A549 (cell line): ENCODE measurements around the gene SRC. TPM values are rescaled to one million over a fixed set of nuclear protein-coding genes. Genes with fewer than 3 reads are reported as not detected.

Experiments used
- ATAC-seq, 2 experiments: fragments of 200-7000 bp in 1 of 2; fragments of >200 bp in 1 of 2; cut with Nextera tagmentation in 1 of 2; cut with Tn5 transposase in 1 of 2; 3 replicates each; pipeline versions ENCODE4 v1.8.0 to v1.9.1; 2018 to 2020; ENCODE audit warnings: mild to moderate bottlenecking in 1 of 2, moderate library complexity in 1 of 2
- CTCF ChIA-PET: fragments of 300-600 bp; sonication (Branson Sonifier 250); formaldehyde crosslinking; extraction: SDS; loops from one replicate; lab custom pipeline; 2021; ENCODE audit warnings: antibody characterized with exemption, inconsistent platforms; lab: Yijun Ruan, JAX
- POLR2A ChIA-PET: fragments of 350-600 bp; formaldehyde crosslinking; extraction: SDS; loops from one replicate; lab custom pipeline; 2021; ENCODE audit warnings: antibody characterized with exemption, inconsistent platforms; lab: Yijun Ruan, JAX
- DNase-seq, 2 experiments: peaks; one replicate each; pipeline versions ENCODE4 v3.0.0 to v3.0.0-alpha.2; 2011 to 2016; ENCODE audit warnings: low read depth in 1 of 2, low spot score in 1 of 2
- FAIRE-seq: peaks from 2 replicates; lab custom pipeline; 2011; peaks lifted over from hg19 to GRCh38; lab: Jason Lieb, UNC
- H3K27ac ChIP-seq, 2 experiments: fragments of >200 bp; sonication (Bioruptor Twin); formaldehyde crosslinking; 3 replicates each; pipeline ENCODE4 v1.5.1; 2016 to 2017
- H3K4me1 ChIP-seq: fragments of >200 bp; sonication (Bioruptor Twin); formaldehyde crosslinking; 3 replicates; pipeline ENCODE4 v1.6.1; 2016
- H3K4me2 ChIP-seq: fragments of >200 bp; sonication (Bioruptor Twin); formaldehyde crosslinking; 3 replicates; pipeline ENCODE4 v1.6.1; 2016
- H3K4me3 ChIP-seq: fragments of >200 bp; sonication (Bioruptor Twin); formaldehyde crosslinking; 3 replicates; pipeline ENCODE4 v1.5.1; 2016
- H3K9me3 ChIP-seq: fragments of >200 bp; sonication (Bioruptor Twin); formaldehyde crosslinking; 3 replicates; pipeline ENCODE4 v1.6.1; 2016
- BHLHE40 ChIP-seq: IDR thresholded peaks from 2 replicates; pipeline ENCODE4 v1.6.1; 2012; ENCODE audit warnings: low read depth, low read length, inconsistent platforms
- CBX2 ChIP-seq: fragments of 200-600 bp; sonication (generic); IDR thresholded peaks from 2 replicates; pipeline ENCODE4 v1.6.1; 2016; ENCODE audit warnings: low read depth, mild to moderate bottlenecking, borderline replicate concordance
- CBX8 ChIP-seq: fragments of 200-600 bp; sonication (generic); IDR thresholded peaks from 2 replicates; pipeline ENCODE4 v1.6.1; 2016
- CEBPB ChIP-seq, 2 experiments: fragments of >200 bp in 1 of 2; sonication (Bioruptor Twin) in 1 of 2; formaldehyde crosslinking in 1 of 2; IDR thresholded peaks; 2 replicates each; pipeline ENCODE4 v1.6.1; 2012 to 2016
- EHMT2 ChIP-seq: fragments of 200-600 bp; sonication (generic); IDR thresholded peaks from 2 replicates; pipeline ENCODE4 v1.6.1; 2016; ENCODE audit warnings: antibody characterized with exemption, low read depth, mild to moderate bottlenecking, moderate library complexity
- HDAC2 ChIP-seq: fragments of 200-600 bp; sonication (generic); IDR thresholded peaks from 2 replicates; pipeline ENCODE4 v1.6.1; 2016
- KDM1A ChIP-seq: fragments of 200-600 bp; sonication (generic); IDR thresholded peaks from 2 replicates; pipeline ENCODE4 v1.6.1; 2016; ENCODE audit warnings: low read depth, mild to moderate bottlenecking
- MAFK ChIP-seq: fragments of 450-650 bp; IDR thresholded peaks from 2 replicates; pipeline ENCODE4 v1.6.1; 2014; ENCODE audit not compliant: partially characterized antibody
- MAZ ChIP-seq: fragments of 150-350 bp; IDR thresholded peaks from 2 replicates; pipeline ENCODE4 v1.6.1; 2014; ENCODE audit warnings: antibody characterized with exemption, low read depth, low read length, borderline replicate concordance
- MYC ChIP-seq: IDR thresholded peaks from 2 replicates; pipeline ENCODE4 v1.6.1; 2012; ENCODE audit warnings: mild to moderate bottlenecking, inconsistent platforms, low read length, improper control_type of control experiment, borderline replicate concordance
- POLR2A ChIP-seq: IDR thresholded peaks from 2 replicates; pipeline ENCODE4 v1.6.1; 2012; ENCODE audit warnings: mild to moderate bottlenecking, low read length
- POLR2AphosphoS2 ChIP-seq: conservative IDR thresholded peaks from 2 replicates; pipeline ENCODE4 v1.6.1; 2012; ENCODE audit warnings: low read length, improper control_type of control experiment, inconsistent platforms
- RAD21 ChIP-seq, 2 experiments: fragments of >200 bp in 1 of 2; sonication (Bioruptor Twin) in 1 of 2; formaldehyde crosslinking in 1 of 2; IDR thresholded peaks in 1 of 2; conservative IDR thresholded peaks in 1 of 2; 2 replicates in 1 of 2; 3 replicates in 1 of 2; pipeline ENCODE4 v1.6.1; 2012 to 2018; ENCODE audit warnings: inconsistent platforms in 1 of 2
- RARB ChIP-seq: fragments of 250-450 bp; sonication (Bioruptor Pico); IDR thresholded peaks from 2 replicates; pipeline ENCODE4 v1.8.0; 2021; ENCODE audit warnings: mild to moderate bottlenecking, moderate library complexity
- RCOR1 ChIP-seq: fragments of 150-350 bp; IDR thresholded peaks from 2 replicates; pipeline ENCODE4 v1.6.1; 2014; ENCODE audit warnings: antibody characterized with exemption, low read length, low read depth
- WGBS: methylation state at CpG from one replicate; pipeline ENCODE4 v1.1.6; 2017; ENCODE audit errors: missing lambda C conversion rate; 5-methylcytosine and 5-hydroxymethylcytosine counted together
- polyA plus RNA-seq, 4 experiments: library from polyadenylated mRNA; depleted of rRNA in 3 of 4; stranded (reverse); fragments of >200 nt; fragmentation: RNase III in 1 of 4; extraction: RNeasy Plus Mini Kit Qiagen cat#74134 plus additional on column Dnase treatment in 1 of 4; gene quantifications; 2 replicates in 3 of 4; 3 replicates in 1 of 4; pipeline ENCODE4 v1.2.3, GENCODE V29; 2011 to 2017
- TF ChIP-seq, protein P1 (sequence below): fragments of >200 bp; sonication (Bioruptor Twin); formaldehyde crosslinking; IDR thresholded peaks from 3 replicates; pipeline ENCODE4 v1.6.1; 2016
- TF ChIP-seq, protein P2 (sequence below): IDR thresholded peaks from 2 replicates; pipeline ENCODE4 v1.6.1; 2012
- TF ChIP-seq, protein P3 (sequence below): fragments of >200 bp; sonication (Bioruptor Twin); formaldehyde crosslinking; IDR thresholded peaks from 2 replicates; pipeline ENCODE4 v1.6.1; 2016
- TF ChIP-seq, protein P4 (sequence below): fragments of 200-600 bp; sonication (generic); IDR thresholded peaks from 2 replicates; pipeline ENCODE4 v1.6.1; 2016; ENCODE audit warnings: antibody characterized with exemption, mild to moderate bottlenecking, moderate library complexity

The SRC gene
- polyA plus RNA-seq, 2 of the 4 experiments (the other 2 are of a cell fraction), result 139 to 154 TPM

DNA sequence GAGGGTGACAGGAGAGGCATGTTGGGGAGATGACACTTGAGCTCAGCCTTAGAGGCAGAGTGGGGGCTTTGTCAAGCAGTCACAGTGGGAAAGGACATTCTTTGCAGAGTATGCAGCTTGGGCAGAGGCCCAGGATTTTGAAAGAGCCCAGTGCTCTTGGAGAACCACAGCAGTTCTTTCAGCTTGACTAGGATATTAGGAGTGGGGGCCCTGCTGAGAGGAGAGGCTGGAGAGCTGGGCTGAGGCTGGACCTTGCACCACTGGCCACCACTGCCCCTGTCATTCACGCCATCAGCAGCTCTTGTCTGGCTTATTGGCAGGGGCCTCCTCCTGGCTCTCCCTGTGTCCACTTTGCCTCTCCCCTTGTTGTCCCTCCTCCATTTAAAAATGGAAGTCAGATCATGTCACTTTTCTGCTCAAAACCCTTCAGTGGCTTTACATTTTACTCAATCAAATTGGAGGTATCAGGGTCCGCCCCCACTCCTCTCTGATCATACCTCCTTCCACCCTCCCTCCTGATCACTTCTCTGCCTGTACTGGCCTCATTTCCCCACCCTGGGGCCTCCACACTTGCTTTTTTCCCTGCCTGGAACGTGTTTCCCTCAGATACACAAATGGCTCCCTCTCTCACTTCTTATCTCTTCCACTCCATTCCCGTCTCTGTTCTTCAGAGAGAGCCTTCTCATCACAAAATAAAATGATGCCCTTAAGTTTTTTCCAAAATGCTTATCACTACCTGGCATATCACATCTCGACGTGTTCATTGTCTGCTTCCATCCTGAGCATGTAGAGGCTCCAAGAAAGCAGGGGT, 46.0 kb upstream of the SRC start (continued):
- TF ChIP-seq, protein P1, sequence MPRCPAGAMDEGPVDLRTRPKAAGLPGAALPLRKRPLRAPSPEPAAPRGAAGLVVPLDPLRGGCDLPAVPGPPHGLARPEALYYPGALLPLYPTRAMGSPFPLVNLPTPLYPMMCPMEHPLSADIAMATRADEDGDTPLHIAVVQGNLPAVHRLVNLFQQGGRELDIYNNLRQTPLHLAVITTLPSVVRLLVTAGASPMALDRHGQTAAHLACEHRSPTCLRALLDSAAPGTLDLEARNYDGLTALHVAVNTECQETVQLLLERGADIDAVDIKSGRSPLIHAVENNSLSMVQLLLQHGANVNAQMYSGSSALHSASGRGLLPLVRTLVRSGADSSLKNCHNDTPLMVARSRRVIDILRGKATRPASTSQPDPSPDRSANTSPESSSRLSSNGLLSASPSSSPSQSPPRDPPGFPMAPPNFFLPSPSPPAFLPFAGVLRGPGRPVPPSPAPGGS, result no peak
- no peak for TF ChIP-seq BHLHE40
- TF ChIP-seq MAFK, result no peak
- TF ChIP-seq HDAC2, result no peak
- TF ChIP-seq RARB (CRISPR knock-in tag), result no peak
- no peak for TF ChIP-seq CBX2
- no peak for TF ChIP-seq MYC
- no peak for TF ChIP-seq KDM1A

- no peak overlapping the region for H3K4me2 ChIP-seq
- H3K27ac ChIP-seq, result no peak overlapping the region
- peaks cover 56% of the 10 kb centered on the region for H3K4me1 ChIP-seq
- ATAC-seq (no peak), DNase-seq (no peak), FAIRE-seq (no peak)
- CTCF ChIA-PET, result interaction anchor here (1.5 kb wide), 1 partner anchor 84 kb away, joined by 5 read pairs; no protein-coding TSS in a partner anchor
- H3K4me3 ChIP-seq, result no peak overlapping the region
- H3K9me3 ChIP-seq, result no peaks in the 10 kb centered on the region
- TF ChIP-seq, protein P2, sequence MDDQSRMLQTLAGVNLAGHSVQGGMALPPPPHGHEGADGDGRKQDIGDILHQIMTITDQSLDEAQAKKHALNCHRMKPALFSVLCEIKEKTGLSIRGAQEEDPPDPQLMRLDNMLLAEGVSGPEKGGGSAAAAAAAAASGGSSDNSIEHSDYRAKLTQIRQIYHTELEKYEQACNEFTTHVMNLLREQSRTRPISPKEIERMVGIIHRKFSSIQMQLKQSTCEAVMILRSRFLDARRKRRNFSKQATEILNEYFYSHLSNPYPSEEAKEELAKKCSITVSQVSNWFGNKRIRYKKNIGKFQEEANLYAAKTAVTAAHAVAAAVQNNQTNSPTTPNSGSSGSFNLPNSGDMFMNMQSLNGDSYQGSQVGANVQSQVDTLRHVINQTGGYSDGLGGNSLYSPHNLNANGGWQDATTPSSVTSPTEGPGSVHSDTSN, result no peak
- TF ChIP-seq, protein P3, sequence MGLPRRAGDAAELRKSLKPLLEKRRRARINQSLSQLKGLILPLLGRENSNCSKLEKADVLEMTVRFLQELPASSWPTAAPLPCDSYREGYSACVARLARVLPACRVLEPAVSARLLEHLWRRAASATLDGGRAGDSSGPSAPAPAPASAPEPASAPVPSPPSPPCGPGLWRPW, result no peak
- TF ChIP-seq RARB (CRISPR knock-in tag) (no peak), EHMT2 (no peak), RAD21 (conservative IDR thresholded peaks at IDR 0.05 in 1 of 2, IDR thresholded peaks at IDR 0.05 in 1 of 2) (no peak), POLR2AphosphoS2 (no peak), MAZ (no peak), RCOR1 (no peak), BHLHE40 (no peak), POLR2A (no peak), CBX8 (no peak), CEBPB (IDR thresholded peaks at IDR 0.05) (no peak)
- TF ChIP-seq, protein P4, sequence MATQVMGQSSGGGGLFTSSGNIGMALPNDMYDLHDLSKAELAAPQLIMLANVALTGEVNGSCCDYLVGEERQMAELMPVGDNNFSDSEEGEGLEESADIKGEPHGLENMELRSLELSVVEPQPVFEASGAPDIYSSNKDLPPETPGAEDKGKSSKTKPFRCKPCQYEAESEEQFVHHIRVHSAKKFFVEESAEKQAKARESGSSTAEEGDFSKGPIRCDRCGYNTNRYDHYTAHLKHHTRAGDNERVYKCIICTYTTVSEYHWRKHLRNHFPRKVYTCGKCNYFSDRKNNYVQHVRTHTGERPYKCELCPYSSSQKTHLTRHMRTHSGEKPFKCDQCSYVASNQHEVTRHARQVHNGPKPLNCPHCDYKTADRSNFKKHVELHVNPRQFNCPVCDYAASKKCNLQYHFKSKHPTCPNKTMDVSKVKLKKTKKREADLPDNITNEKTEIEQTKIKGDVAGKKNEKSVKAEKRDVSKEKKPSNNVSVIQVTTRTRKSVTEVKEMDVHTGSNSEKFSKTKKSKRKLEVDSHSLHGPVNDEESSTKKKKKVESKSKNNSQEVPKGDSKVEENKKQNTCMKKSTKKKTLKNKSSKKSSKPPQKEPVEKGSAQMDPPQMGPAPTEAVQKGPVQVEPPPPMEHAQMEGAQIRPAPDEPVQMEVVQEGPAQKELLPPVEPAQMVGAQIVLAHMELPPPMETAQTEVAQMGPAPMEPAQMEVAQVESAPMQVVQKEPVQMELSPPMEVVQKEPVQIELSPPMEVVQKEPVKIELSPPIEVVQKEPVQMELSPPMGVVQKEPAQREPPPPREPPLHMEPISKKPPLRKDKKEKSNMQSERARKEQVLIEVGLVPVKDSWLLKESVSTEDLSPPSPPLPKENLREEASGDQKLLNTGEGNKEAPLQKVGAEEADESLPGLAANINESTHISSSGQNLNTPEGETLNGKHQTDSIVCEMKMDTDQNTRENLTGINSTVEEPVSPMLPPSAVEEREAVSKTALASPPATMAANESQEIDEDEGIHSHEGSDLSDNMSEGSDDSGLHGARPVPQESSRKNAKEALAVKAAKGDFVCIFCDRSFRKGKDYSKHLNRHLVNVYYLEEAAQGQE, result no peak
- POLR2A ChIA-PET, result no interaction called here
- WGBS, result 93% methylated on average over 9 of the region's 9 CpGs
These were observed 44.8 kb upstream of the SRC start for GRCh38 chr20:37301120-37301519.
